C4-2B (cell line): ENCODE data around the gene CYP1B1.

Experiments used
- H3K27ac ChIP-seq: fragments of 450-650 bp; 2 replicates; pipeline ENCODE4 v1.5.1; 2017
- CTCF ChIP-seq: fragments of 450-650 bp; conservative IDR thresholded peaks from 2 replicates; pipeline ENCODE4 v1.5.1; 2017; ENCODE audit warnings: mild to moderate bottlenecking
- ZFX ChIP-seq: fragments of 450-650 bp; IDR thresholded peaks from 2 replicates; pipeline ENCODE4 v1.6.1; 2017

Gene CYP1B1

GRCh38 chr2:38098421-38099098, 22.6 kb upstream of the CYP1B1 start:
- TF ChIP-seq ZFX (no peak), CTCF (no peak)
- no peak overlapping the region for H3K27ac ChIP-seq

GRCh38 chr2:38097988-38098385, 22.0 kb upstream of the CYP1B1 start:
- TF ChIP-seq CTCF, result no peak
- no peak for TF ChIP-seq ZFX
- no peak overlapping the region for H3K27ac ChIP-seq

GRCh38 chr2:38097258-38097987, 21.5 kb upstream of the CYP1B1 start:
- TF ChIP-seq CTCF (no peak), ZFX (no peak)
- H3K27ac ChIP-seq, result no peak overlapping the region

- no peak for TF ChIP-seq CTCF
- no peak for TF ChIP-seq ZFX
- peak overlapping the region; percentile 64 for H3K27ac ChIP-seq
These were observed 20.3 kb upstream of the CYP1B1 start for GRCh38 chr2:38095996-38096861.

GRCh38 chr2:38095079-38095995, 19.4 kb upstream of the CYP1B1 start:
- H3K27ac ChIP-seq, result peak overlapping the region; percentile 64
- TF ChIP-seq ZFX, result no peak
- no peak for TF ChIP-seq CTCF

- TF ChIP-seq ZFX (no peak), CTCF (no peak)
- H3K27ac ChIP-seq, result no peak overlapping the region
These were observed 17.7 kb upstream of the CYP1B1 start for GRCh38 chr2:38093527-38094165.
